ENCODE data around the gene BPTF. TPM values are rescaled to one million over a fixed set of nuclear protein-coding genes. Genes with fewer than 3 reads are reported as not detected.
"Not testable (repeated sequence)": the region's sequence is repeated elsewhere in the genome, so short reads cannot be mapped to it uniquely, and the experiment has no call there.

The BPTF gene
- total RNA-seq, 1 experiment from 2014 or later = 61.8 TPM

DNA sequence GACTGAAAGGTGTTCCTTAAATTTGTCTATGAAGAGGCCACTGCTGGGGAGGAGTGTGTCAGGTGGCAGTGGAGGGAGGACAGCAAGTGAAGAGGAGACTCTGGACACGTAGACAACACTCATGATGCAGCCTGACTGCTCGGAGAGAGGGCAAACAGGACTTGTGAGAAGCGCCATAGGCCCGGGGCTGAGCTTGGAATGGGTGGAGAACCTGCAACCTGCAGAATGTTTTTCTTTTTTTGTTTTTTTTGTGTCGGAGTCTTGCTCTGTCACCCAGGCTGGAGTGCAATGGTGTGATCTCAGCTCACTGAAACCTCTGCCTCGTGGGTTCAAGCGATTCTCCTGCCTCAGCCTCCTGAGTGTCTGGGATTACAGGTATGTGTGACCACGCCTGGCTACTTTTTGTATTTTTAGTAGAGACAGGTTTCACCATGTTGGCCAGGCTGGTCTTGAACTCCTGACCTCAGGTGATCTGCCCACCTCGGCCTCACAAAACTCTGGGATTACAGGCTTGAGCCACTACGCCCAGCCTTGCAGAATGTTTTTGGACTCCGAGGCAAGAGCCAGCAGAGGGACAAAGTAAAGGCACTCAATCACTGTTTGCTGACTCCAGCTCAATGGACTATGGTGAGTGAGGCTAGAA lies 189.9 kb downstream of the BPTF start:
- CTCF ChIA-PET = interaction anchor here (0.6 to 1.1 kb wide), 2 partner anchors 22 to 37 kb away, joined by 3 to 7 read pairs; no protein-coding TSS in a partner anchor
- H3K4me2 ChIP-seq (ENCODE audit: low read length) = no peak overlapping the region

DNA sequence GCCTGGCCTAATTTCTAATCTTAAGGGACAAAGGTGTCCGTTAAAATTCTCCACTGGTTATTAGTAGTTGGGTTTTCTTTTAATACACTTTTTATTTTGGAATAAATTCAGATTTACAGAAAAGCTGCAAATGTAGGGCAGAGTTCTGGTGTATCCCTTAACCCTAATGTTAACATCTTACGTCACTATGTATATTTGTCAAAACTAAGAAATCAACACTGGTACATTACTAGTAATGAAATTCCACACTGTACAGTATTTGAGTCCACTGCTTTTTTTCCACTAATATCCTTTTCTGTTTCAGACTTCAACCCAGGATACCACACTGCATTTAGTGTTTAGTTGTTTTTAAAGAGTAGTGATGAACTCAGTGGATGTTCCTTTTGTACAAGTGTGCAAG lies 191.5 kb downstream of the BPTF start:
- Histone ChIP-seq H3K9ac (ENCODE audit: low read length) (no peak overlapping the region), H3K4me3 (ENCODE audit: low read length) (no peak overlapping the region), H3K27me3 (ENCODE audit: low read length) (no peaks in the 10 kb centered on the region), H3K27ac (ENCODE audit: low read length) (no peak overlapping the region), H3K9me2 (replicated peaks; ENCODE audit: low read length) (no peaks in the 10 kb centered on the region), H3K9me3 (ENCODE audit: low read length) (no peaks in the 10 kb centered on the region), H3K79me2 (ENCODE audit: low read length) (no peaks in the 10 kb centered on the region), H3K36me3 (ENCODE audit: low read depth, low read length) (no peaks in the 10 kb centered on the region), H4K20me1 (ENCODE audit: low read length) (no peaks in the 10 kb centered on the region), H3K4me1 (ENCODE audit: insufficient read depth, low read length) (peaks cover 5% of the 10 kb centered on the region), H2AFZ (ENCODE audit: low read length) (no peak overlapping the region), H3K4me2 (ENCODE audit: low read length) (no peak overlapping the region), H3F3A (ENCODE audit: low read length, unreplicated experiment) (no peaks in the 10 kb centered on the region)
- TF ChIP-seq EZH2phosphoT487 (IDR thresholded peaks at IDR 0.05; ENCODE audit: borderline replicate concordance, low read length) (no peak), EZH2 (IDR thresholded peaks at IDR 0.05; ENCODE audit: low read length, unreplicated experiment) (no peak)
- TF ChIP-seq, protein P1, sequence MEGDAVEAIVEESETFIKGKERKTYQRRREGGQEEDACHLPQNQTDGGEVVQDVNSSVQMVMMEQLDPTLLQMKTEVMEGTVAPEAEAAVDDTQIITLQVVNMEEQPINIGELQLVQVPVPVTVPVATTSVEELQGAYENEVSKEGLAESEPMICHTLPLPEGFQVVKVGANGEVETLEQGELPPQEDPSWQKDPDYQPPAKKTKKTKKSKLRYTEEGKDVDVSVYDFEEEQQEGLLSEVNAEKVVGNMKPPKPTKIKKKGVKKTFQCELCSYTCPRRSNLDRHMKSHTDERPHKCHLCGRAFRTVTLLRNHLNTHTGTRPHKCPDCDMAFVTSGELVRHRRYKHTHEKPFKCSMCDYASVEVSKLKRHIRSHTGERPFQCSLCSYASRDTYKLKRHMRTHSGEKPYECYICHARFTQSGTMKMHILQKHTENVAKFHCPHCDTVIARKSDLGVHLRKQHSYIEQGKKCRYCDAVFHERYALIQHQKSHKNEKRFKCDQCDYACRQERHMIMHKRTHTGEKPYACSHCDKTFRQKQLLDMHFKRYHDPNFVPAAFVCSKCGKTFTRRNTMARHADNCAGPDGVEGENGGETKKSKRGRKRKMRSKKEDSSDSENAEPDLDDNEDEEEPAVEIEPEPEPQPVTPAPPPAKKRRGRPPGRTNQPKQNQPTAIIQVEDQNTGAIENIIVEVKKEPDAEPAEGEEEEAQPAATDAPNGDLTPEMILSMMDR (conservative IDR thresholded peaks at IDR 0.05; ENCODE audit: low read depth, low read length) = no peak
- DNase-seq = no peak
- ChIA-PET CTCF (no interaction called here), POLR2A (ENCODE audit: unreplicated experiment) (no interaction called here)
- no peak for ATAC-seq
- BruUV-seq (replicated peaks) = no TSS peak
- intact Hi-C loops (cut with micrococcal nuclease) = no loop called here

More for the DNA sequence above, 189.9 kb downstream of the BPTF start:
- H3K27me3 ChIP-seq (ENCODE audit: low read length) = no peaks in the 10 kb centered on the region
- no TSS peak for BruUV-seq (replicated peaks)
- intact Hi-C loops (cut with micrococcal nuclease) = no loop called here
- H3K9me2 ChIP-seq (replicated peaks; ENCODE audit: low read length) = no peaks in the 10 kb centered on the region
- H4K20me1 ChIP-seq (ENCODE audit: low read length) = no peaks in the 10 kb centered on the region
- DNase-seq (no peak), ATAC-seq (no peak)
- H2AFZ ChIP-seq (ENCODE audit: low read length) = no peak overlapping the region
- 0 out of 2 replicates have a peak, but pooled peaks cover 3% of the 10 kb centered on the region for H3K4me1 ChIP-seq (ENCODE audit: insufficient read depth, low read length)
- H3K36me3 ChIP-seq (ENCODE audit: low read depth, low read length) = no peaks in the 10 kb centered on the region
- no peak overlapping the region for H3K9ac ChIP-seq (ENCODE audit: low read length)
- POLR2A ChIA-PET (ENCODE audit: unreplicated experiment) = no interaction called here
- TF ChIP-seq, protein P1 (conservative IDR thresholded peaks at IDR 0.05; ENCODE audit: low read depth, low read length) = no peak
- TF ChIP-seq EZH2phosphoT487 (IDR thresholded peaks at IDR 0.05; ENCODE audit: borderline replicate concordance, low read length) = no peak
- TF ChIP-seq EZH2 (IDR thresholded peaks at IDR 0.05; ENCODE audit: low read length, unreplicated experiment) = no peak
- no peaks in the 10 kb centered on the region for H3K79me2 ChIP-seq (ENCODE audit: low read length)
- no peak overlapping the region for H3K4me3 ChIP-seq (ENCODE audit: low read length)
- H3K9me3 ChIP-seq (ENCODE audit: low read length) = no peaks in the 10 kb centered on the region
- H3F3A ChIP-seq (ENCODE audit: low read length, unreplicated experiment) = no peaks in the 10 kb centered on the region
- H3K27ac ChIP-seq (ENCODE audit: low read length) = no peak overlapping the region

DNA sequence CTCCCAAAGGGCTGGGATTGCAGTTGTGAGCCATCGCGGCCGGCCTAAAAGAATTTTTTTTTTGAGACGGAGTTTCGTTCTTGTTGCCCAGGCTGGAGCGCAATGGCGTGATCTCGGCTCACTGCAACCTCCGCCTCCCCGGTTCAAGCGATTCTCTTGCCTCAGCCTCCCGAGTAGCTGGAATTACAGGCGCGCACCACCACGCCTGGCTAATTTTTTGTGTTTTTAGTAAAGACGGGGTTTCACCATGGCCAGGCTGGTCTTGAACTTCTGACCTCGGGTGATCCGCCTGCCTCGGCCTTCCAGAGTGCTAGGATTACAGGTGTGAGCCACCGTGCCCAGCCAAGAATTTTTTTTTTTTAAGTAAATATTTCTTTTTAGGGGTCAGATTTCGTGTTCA lies 193.2 kb downstream of the BPTF start:
- BruUV-seq (replicated peaks); H3K9ac ChIP-seq (ENCODE audit: low read length); H3K4me3 ChIP-seq (ENCODE audit: low read length); H3F3A ChIP-seq (ENCODE audit: low read length, unreplicated experiment); H3K9me3 ChIP-seq (ENCODE audit: low read length); H3K36me3 ChIP-seq (ENCODE audit: low read depth, low read length); H3K4me1 ChIP-seq (ENCODE audit: insufficient read depth, low read length); H2AFZ ChIP-seq (ENCODE audit: low read length); H3K27me3 ChIP-seq (ENCODE audit: low read length); H4K20me1 ChIP-seq (ENCODE audit: low read length); intact Hi-C loops (cut with micrococcal nuclease); H3K27ac ChIP-seq (ENCODE audit: low read length); CTCF ChIA-PET; ATAC-seq; H3K79me2 ChIP-seq (ENCODE audit: low read length); H3K9me2 ChIP-seq (replicated peaks; ENCODE audit: low read length); H3K4me2 ChIP-seq (ENCODE audit: low read length); DNase-seq; POLR2A ChIA-PET (ENCODE audit: unreplicated experiment): not testable (repeated sequence)
